GM10266 (cell line): Measurements from ENCODE around the gene JMJD7.

Source experiments
- DNase-seq: peaks from one replicate; pipeline ENCODE4 v3.0.0; 2012; ENCODE audit errors: extremely low spot score
- CTCF ChIP-seq: IDR thresholded peaks from 2 replicates; pipeline ENCODE4 v1.5.1; 2012; ENCODE audit warnings: mild to moderate bottlenecking, low read depth; ENCODE audit not compliant: control insufficient read depth, insufficient read depth; ENCODE audit errors: missing control alignments

Gene JMJD7

GRCh38 chr15:41847206-41847605, 19.3 kb downstream of the JMJD7 start:
- DNase-seq = no peak
- TF ChIP-seq CTCF = no peak

DNA sequence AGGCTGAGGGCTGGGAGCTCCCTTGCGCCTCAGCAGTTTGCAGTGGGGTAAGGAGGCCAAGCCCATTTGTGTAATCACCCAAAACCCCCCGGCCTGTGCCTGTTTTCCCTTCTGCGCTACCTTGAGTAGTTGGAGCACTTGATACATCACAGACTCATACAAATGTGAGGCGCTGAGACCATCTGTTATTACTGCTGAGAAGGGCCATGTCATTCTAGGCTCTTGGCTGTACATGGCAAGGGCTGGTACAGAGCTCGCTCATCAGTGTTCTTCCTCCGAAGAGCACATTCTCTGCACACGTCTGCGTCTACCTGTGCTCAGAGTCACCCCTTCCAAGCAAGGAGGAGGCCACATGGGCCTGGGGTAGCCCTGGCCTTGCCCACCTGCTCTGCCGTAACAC, 20.1 kb downstream of the JMJD7 start:
- no peak for DNase-seq
- TF ChIP-seq CTCF = no peak

- no peak for DNase-seq
- no peak for TF ChIP-seq CTCF
These were observed 20.7 kb downstream of the JMJD7 start for GRCh38 chr15:41848631-41849030.

GRCh38 chr15:41849204-41849603, 21.3 kb downstream of the JMJD7 start:
- DNase-seq = no peak
- no peak for TF ChIP-seq CTCF

- no peak for DNase-seq
- no peak for TF ChIP-seq CTCF
These were observed 22.0 kb downstream of the JMJD7 start for GRCh38 chr15:41849861-41850260.

GRCh38 chr15:41850482-41851166, 22.7 kb downstream of the JMJD7 start:
- DNase-seq = no peak
- TF ChIP-seq CTCF = no peak

GRCh38 chr15:41851167-41851523, 23.3 kb downstream of the JMJD7 start:
- no peak for TF ChIP-seq CTCF
- no peak for DNase-seq
